ENCODE results near the gene PCED1B.

PCED1B gene

GRCh38 chr12:47067771-47068431, 11.5 kb upstream of the PCED1B start:
- in situ Hi-C loops (cut with MboI; ENCODE audit: low sequenced_read_pairs): no loop called here

- in situ Hi-C loops (cut with MboI; ENCODE audit: low sequenced_read_pairs): no loop called here
These were observed 10.9 kb upstream of the PCED1B start for GRCh38 chr12:47068539-47068938.

- in situ Hi-C loops (cut with MboI; ENCODE audit: low sequenced_read_pairs): loop anchor here (10.0 kb wide), 1 partner anchor 234 kb away; no protein-coding TSS in a partner anchor
These were observed 9.1 kb upstream of the PCED1B start for GRCh38 chr12:47070310-47070709.

- in situ Hi-C loops (cut with MboI; ENCODE audit: low sequenced_read_pairs): loop anchor here (10.0 kb wide), 1 partner anchor 233 kb away; no protein-coding TSS in a partner anchor
These were observed 8.1 kb upstream of the PCED1B start for GRCh38 chr12:47071241-47071852.

- in situ Hi-C loops (cut with MboI; ENCODE audit: low sequenced_read_pairs): loop anchor here (10.0 kb wide), 1 partner anchor 231 kb away; no protein-coding TSS in a partner anchor
These were observed 5.5 kb upstream of the PCED1B start for GRCh38 chr12:47073951-47074350.

- in situ Hi-C loops (cut with MboI; ENCODE audit: low sequenced_read_pairs): loop anchor here (10.0 kb wide), 1 partner anchor 230 kb away; no protein-coding TSS in a partner anchor
These were observed 4.7 kb upstream of the PCED1B start for GRCh38 chr12:47074757-47075156.

- in situ Hi-C loops (cut with MboI; ENCODE audit: low sequenced_read_pairs): loop anchor here (10.0 kb wide), 1 partner anchor 229 kb away; no protein-coding TSS in a partner anchor
These were observed 4.0 kb upstream of the PCED1B start for GRCh38 chr12:47075192-47076084.

- in situ Hi-C loops (cut with MboI; ENCODE audit: low sequenced_read_pairs): loop anchor here (10.0 kb wide), 1 partner anchor 227 kb away; no protein-coding TSS in a partner anchor
These were observed 2.0 kb upstream of the PCED1B start for GRCh38 chr12:47077206-47078085.

GRCh38 chr12:47078086-47078395, 1.4 kb upstream of the PCED1B start:
- in situ Hi-C loops (cut with MboI; ENCODE audit: low sequenced_read_pairs): loop anchor here (10.0 kb wide), 1 partner anchor 227 kb away; no protein-coding TSS in a partner anchor

GRCh38 chr12:47078733-47079467, 521 bp upstream of the PCED1B start:
- in situ Hi-C loops (cut with MboI; ENCODE audit: low sequenced_read_pairs): loop anchor here (10.0 kb wide), 1 partner anchor 226 kb away; no protein-coding TSS in a partner anchor

GRCh38 chr12:47079981-47080724, 732 bp downstream of the PCED1B start:
- in situ Hi-C loops (cut with MboI; ENCODE audit: low sequenced_read_pairs): loop anchor here (10.0 kb wide), 1 partner anchor 225 kb away; no protein-coding TSS in a partner anchor

- in situ Hi-C loops (cut with MboI; ENCODE audit: low sequenced_read_pairs): no loop called here
These were observed 1.5 kb downstream of the PCED1B start for GRCh38 chr12:47080725-47081502.

- in situ Hi-C loops (cut with MboI; ENCODE audit: low sequenced_read_pairs): no loop called here
These were observed 2.9 kb downstream of the PCED1B start for GRCh38 chr12:47082283-47082682.

GRCh38 chr12:47082796-47083621, 3.6 kb downstream of the PCED1B start:
- in situ Hi-C loops (cut with MboI; ENCODE audit: low sequenced_read_pairs): no loop called here

GRCh38 chr12:47084172-47084571, 4.8 kb downstream of the PCED1B start:
- in situ Hi-C loops (cut with MboI; ENCODE audit: low sequenced_read_pairs): no loop called here

- in situ Hi-C loops (cut with MboI; ENCODE audit: low sequenced_read_pairs): no loop called here
These were observed 6.4 kb downstream of the PCED1B start for GRCh38 chr12:47085815-47086252.

- in situ Hi-C loops (cut with MboI; ENCODE audit: low sequenced_read_pairs): no loop called here
These were observed 7.8 kb downstream of the PCED1B start for GRCh38 chr12:47087088-47087688.
